Measurements from ENCODE around the gene TSPAN16. TPM values are rescaled to one million over a fixed set of nuclear protein-coding genes. Genes with fewer than 3 reads are reported as not detected.

The TSPAN16 gene
- total RNA-seq, 1 experiment from 2014 or later = not detected

DNA sequence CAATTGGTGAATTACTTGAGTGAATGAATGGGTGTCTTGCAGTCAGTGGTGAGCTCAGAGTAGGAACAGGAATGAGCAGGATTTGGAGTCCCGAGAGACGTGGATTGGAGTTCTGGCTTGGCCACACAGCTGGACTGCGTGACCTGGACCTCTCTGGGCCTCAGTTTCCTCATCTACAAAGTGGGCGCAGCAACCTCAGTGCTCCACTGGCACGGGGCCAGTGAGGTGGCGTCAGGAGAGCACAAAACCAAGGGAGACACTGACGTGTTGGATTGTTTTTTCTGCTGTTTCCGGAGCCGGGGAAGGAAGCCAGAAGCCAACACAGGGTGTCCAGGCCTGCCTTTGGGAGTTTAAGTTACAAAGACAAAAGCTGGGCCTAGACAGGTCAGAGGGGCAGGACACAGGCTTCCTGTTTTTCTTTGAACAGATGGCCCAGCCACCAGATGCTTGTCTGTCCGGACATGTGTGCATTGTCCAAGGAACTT is 27.1 kb upstream of the TSPAN16 start:
- ChIA-PET CTCF (interaction anchor here (0.5 to 1.5 kb wide), 2 partner anchors 56 to 332 kb away, joined by 4 read pairs; no protein-coding TSS in a partner anchor), POLR2A (no interaction called here)
- Mint-ChIP-seq H3K27ac (0 out of 2 replicates have a peak overlapping the region, but pooled peaks have one; percentile 11), H3K4me3 (no peak overlapping the region), H3K4me1 (peaks cover 12% of the 10 kb centered on the region), H3K36me3 (no peaks in the 10 kb centered on the region), H3K9me3 (no peaks in the 10 kb centered on the region), H3K27me3 (ENCODE audit: low read depth) (no peaks in the 10 kb centered on the region)
- no peak for DNase-seq (ENCODE audit: low spot score)
- ATAC-seq = no peak
- TF ChIP-seq ZNF671 (CRISPR knock-in tag; IDR thresholded peaks at IDR 0.05) (no peak), ZNF232 (CRISPR knock-in tag; IDR thresholded peaks at IDR 0.05) (no peak), ZNF138 (CRISPR knock-in tag; conservative IDR thresholded peaks at IDR 0.05) (no peak), OVOL2 (CRISPR knock-in tag; IDR thresholded peaks at IDR 0.05; ENCODE audit: borderline replicate concordance) (no peak), NR1H2 (CRISPR knock-in tag; IDR thresholded peaks at IDR 0.05) (no peak)
- TF ChIP-seq, protein P1, sequence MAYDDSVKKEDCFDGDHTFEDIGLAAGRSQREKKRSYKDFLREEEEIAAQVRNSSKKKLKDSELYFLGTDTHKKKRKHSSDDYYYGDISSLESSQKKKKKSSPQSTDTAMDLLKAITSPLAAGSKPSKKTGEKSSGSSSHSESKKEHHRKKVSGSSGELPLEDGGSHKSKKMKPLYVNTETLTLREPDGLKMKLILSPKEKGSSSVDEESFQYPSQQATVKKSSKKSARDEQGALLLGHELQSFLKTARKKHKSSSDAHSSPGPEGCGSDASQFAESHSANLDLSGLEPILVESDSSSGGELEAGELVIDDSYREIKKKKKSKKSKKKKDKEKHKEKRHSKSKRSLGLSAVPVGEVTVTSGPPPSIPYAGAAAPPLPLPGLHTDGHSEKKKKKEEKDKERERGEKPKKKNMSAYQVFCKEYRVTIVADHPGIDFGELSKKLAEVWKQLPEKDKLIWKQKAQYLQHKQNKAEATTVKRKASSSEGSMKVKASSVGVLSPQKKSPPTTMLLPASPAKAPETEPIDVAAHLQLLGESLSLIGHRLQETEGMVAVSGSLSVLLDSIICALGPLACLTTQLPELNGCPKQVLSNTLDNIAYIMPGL (CRISPR knock-in tag; IDR thresholded peaks at IDR 0.05) = no peak
- TF ChIP-seq, protein P2, sequence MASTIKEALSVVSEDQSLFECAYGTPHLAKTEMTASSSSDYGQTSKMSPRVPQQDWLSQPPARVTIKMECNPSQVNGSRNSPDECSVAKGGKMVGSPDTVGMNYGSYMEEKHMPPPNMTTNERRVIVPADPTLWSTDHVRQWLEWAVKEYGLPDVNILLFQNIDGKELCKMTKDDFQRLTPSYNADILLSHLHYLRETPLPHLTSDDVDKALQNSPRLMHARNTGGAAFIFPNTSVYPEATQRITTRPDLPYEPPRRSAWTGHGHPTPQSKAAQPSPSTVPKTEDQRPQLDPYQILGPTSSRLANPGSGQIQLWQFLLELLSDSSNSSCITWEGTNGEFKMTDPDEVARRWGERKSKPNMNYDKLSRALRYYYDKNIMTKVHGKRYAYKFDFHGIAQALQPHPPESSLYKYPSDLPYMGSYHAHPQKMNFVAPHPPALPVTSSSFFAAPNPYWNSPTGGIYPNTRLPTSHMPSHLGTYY (CRISPR knock-in tag; IDR thresholded peaks at IDR 0.05) = no peak
- TF ChIP-seq, protein P3, sequence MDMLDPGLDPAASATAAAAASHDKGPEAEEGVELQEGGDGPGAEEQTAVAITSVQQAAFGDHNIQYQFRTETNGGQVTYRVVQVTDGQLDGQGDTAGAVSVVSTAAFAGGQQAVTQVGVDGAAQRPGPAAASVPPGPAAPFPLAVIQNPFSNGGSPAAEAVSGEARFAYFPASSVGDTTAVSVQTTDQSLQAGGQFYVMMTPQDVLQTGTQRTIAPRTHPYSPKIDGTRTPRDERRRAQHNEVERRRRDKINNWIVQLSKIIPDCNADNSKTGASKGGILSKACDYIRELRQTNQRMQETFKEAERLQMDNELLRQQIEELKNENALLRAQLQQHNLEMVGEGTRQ (CRISPR knock-in tag; IDR thresholded peaks at IDR 0.05) = no peak

DNA sequence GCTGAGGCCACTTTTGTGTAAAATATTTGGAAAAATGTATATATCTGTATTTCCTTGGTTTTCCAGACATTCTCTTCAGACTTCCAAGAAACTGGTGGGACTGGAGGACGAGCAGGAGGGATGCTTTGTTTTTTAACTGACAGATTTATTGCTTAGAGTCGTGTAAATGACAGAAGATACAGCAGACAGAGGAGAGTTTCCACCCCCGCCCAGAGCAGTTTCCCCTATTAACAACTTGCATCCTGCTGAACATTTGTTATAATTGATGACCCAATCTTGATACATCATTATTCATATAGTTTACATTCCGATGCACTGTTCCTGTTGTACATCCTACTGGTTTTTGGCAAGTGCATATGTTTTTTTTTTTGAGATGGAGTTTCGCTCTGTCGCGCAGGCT is 26.6 kb upstream of the TSPAN16 start:
- TF ChIP-seq, protein P4, sequence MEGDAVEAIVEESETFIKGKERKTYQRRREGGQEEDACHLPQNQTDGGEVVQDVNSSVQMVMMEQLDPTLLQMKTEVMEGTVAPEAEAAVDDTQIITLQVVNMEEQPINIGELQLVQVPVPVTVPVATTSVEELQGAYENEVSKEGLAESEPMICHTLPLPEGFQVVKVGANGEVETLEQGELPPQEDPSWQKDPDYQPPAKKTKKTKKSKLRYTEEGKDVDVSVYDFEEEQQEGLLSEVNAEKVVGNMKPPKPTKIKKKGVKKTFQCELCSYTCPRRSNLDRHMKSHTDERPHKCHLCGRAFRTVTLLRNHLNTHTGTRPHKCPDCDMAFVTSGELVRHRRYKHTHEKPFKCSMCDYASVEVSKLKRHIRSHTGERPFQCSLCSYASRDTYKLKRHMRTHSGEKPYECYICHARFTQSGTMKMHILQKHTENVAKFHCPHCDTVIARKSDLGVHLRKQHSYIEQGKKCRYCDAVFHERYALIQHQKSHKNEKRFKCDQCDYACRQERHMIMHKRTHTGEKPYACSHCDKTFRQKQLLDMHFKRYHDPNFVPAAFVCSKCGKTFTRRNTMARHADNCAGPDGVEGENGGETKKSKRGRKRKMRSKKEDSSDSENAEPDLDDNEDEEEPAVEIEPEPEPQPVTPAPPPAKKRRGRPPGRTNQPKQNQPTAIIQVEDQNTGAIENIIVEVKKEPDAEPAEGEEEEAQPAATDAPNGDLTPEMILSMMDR (IDR thresholded peaks at IDR 0.05) = no peak
- TF ChIP-seq, protein P5, sequence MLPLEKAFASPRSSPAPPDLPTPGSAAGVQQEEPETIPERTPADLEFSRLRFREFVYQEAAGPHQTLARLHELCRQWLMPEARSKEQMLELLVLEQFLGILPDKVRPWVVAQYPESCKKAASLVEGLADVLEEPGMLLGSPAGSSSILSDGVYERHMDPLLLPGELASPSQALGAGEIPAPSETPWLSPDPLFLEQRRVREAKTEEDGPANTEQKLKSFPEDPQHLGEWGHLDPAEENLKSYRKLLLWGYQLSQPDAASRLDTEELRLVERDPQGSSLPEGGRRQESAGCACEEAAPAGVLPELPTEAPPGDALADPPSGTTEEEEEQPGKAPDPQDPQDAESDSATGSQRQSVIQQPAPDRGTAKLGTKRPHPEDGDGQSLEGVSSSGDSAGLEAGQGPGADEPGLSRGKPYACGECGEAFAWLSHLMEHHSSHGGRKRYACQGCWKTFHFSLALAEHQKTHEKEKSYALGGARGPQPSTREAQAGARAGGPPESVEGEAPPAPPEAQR (CRISPR knock-in tag; IDR thresholded peaks at IDR 0.05) = no peak
- TF ChIP-seq, protein P3 (CRISPR knock-in tag; IDR thresholded peaks at IDR 0.05) = no peak
- TF ChIP-seq, protein P6, sequence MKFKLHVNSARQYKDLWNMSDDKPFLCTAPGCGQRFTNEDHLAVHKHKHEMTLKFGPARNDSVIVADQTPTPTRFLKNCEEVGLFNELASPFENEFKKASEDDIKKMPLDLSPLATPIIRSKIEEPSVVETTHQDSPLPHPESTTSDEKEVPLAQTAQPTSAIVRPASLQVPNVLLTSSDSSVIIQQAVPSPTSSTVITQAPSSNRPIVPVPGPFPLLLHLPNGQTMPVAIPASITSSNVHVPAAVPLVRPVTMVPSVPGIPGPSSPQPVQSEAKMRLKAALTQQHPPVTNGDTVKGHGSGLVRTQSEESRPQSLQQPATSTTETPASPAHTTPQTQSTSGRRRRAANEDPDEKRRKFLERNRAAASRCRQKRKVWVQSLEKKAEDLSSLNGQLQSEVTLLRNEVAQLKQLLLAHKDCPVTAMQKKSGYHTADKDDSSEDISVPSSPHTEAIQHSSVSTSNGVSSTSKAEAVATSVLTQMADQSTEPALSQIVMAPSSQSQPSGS (CRISPR knock-in tag; IDR thresholded peaks at IDR 0.05; ENCODE audit: borderline replicate concordance, low read depth) = no peak
- TF ChIP-seq, protein P7, sequence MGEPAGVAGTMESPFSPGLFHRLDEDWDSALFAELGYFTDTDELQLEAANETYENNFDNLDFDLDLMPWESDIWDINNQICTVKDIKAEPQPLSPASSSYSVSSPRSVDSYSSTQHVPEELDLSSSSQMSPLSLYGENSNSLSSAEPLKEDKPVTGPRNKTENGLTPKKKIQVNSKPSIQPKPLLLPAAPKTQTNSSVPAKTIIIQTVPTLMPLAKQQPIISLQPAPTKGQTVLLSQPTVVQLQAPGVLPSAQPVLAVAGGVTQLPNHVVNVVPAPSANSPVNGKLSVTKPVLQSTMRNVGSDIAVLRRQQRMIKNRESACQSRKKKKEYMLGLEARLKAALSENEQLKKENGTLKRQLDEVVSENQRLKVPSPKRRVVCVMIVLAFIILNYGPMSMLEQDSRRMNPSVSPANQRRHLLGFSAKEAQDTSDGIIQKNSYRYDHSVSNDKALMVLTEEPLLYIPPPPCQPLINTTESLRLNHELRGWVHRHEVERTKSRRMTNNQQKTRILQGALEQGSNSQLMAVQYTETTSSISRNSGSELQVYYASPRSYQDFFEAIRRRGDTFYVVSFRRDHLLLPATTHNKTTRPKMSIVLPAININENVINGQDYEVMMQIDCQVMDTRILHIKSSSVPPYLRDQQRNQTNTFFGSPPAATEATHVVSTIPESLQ (CRISPR knock-in tag; IDR thresholded peaks at IDR 0.05) = no peak
- TF ChIP-seq, protein P8, sequence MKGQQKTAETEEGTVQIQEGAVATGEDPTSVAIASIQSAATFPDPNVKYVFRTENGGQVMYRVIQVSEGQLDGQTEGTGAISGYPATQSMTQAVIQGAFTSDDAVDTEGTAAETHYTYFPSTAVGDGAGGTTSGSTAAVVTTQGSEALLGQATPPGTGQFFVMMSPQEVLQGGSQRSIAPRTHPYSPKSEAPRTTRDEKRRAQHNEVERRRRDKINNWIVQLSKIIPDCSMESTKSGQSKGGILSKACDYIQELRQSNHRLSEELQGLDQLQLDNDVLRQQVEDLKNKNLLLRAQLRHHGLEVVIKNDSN (CRISPR knock-in tag; IDR thresholded peaks at IDR 0.05) = no peak
- TF ChIP-seq SOX15 (CRISPR knock-in tag; IDR thresholded peaks at IDR 0.05) (no peak), FOXK1 (CRISPR knock-in tag; IDR thresholded peaks at IDR 0.05) (no peak), PRRX2 (CRISPR knock-in tag; IDR thresholded peaks at IDR 0.05) (no peak), NR3C1 (CRISPR knock-in tag; conservative IDR thresholded peaks at IDR 0.05; ENCODE audit: low read depth) (no peak), NFYB (CRISPR knock-in tag; conservative IDR thresholded peaks at IDR 0.05; ENCODE audit: low read depth) (no peak)
- TF ChIP-seq, protein P9, sequence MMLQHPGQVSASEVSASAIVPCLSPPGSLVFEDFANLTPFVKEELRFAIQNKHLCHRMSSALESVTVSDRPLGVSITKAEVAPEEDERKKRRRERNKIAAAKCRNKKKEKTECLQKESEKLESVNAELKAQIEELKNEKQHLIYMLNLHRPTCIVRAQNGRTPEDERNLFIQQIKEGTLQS (CRISPR knock-in tag; conservative IDR thresholded peaks at IDR 0.05) = no peak

More for the DNA sequence above, 26.6 kb upstream of the TSPAN16 start:
- ChIA-PET CTCF (interaction anchor here (1.5 kb wide), 1 partner anchor 333 kb away, joined by 4 read pairs; no protein-coding TSS in a partner anchor), POLR2A (no interaction called here)
- peaks cover 8% of the 10 kb centered on the region for H3K4me1 Mint-ChIP-seq
- H3K36me3 Mint-ChIP-seq = no peaks in the 10 kb centered on the region
- 0 out of 2 replicates have a peak overlapping the region, but pooled peaks have one; percentile 27 for H3K27ac Mint-ChIP-seq
- no peaks in the 10 kb centered on the region for H3K9me3 Mint-ChIP-seq
- DNase-seq (ENCODE audit: low spot score) (no peak), ATAC-seq (no peak)
- no peak overlapping the region for H3K4me3 Mint-ChIP-seq
- no peaks in the 10 kb centered on the region for H3K27me3 Mint-ChIP-seq (ENCODE audit: low read depth)

Data from WTC11 (cell line).